Measurements from ENCODE around the gene SRSF4. TPM values are rescaled to one million over a fixed set of nuclear protein-coding genes. Genes with fewer than 3 reads are reported as not detected.

The SRSF4 gene
- total and polyA plus RNA-seq, 9 of the 15 experiments (the other 6 are each of a cell fraction or from before 2014, with no cell fraction given), result 15.9 to 132 (median 82.0) TPM

GRCh38 chr1:29124366-29125236 is 57.1 kb downstream of the SRSF4 start (continued):
- TF ChIP-seq MYC (IDR thresholded peaks at IDR 0.05; ENCODE audit: low read depth, low read length) (no peak), MYC (CRISPR knock-in tag; IDR thresholded peaks at IDR 0.05; ENCODE audit: borderline replicate concordance, low read depth) (0 out of 2 replicates have a peak, but pooled peaks have one; percentile 20), PHB (CRISPR knock-in tag; IDR thresholded peaks at IDR 0.05) (no peak), FOXA1 (IDR thresholded peaks at IDR 0.05; ENCODE audit: borderline replicate concordance) (no peak), E2F3 (CRISPR knock-in tag; IDR thresholded peaks at IDR 0.05) (0 out of 2 replicates have a peak, but pooled peaks have one; percentile 35), SLC30A9 (CRISPR knock-in tag; IDR thresholded peaks at IDR 0.05) (no peak), CSDE1 (IDR thresholded peaks at IDR 0.05) (no peak), STAT6 (CRISPR knock-in tag; IDR thresholded peaks at IDR 0.05) (no peak), ZNF444 (CRISPR knock-in tag; IDR thresholded peaks at IDR 0.05) (no peak), MAFK (IDR thresholded peaks at IDR 0.05; ENCODE audit: low read length) (no peak), PYGO2 (tag; IDR thresholded peaks at IDR 0.05) (no peak), E2F1 (CRISPR knock-in tag; IDR thresholded peaks at IDR 0.05) (no peak), ILF3 (IDR thresholded peaks at IDR 0.05; ENCODE audit: borderline replicate concordance) (no peak), POLR2H (tag; IDR thresholded peaks at IDR 0.05; ENCODE audit: low read depth) (no peak), ZC3H4 (CRISPR knock-in tag; IDR thresholded peaks at IDR 0.05; ENCODE audit: borderline replicate concordance) (no peak), ZNF395 (CRISPR knock-in tag; IDR thresholded peaks at IDR 0.05) (no peak), ZNF785 (CRISPR knock-in tag; IDR thresholded peaks at IDR 0.05) (no peak), RNF2 (IDR thresholded peaks at IDR 0.05) (no peak), MTA1 (IDR thresholded peaks at IDR 0.05; ENCODE audit: borderline replicate concordance) (no peak), HEY1 (CRISPR knock-in tag; IDR thresholded peaks at IDR 0.05; ENCODE audit: borderline replicate concordance) (no peak), FIP1L1 (IDR thresholded peaks at IDR 0.05; ENCODE audit: low read depth, low read length, poor library complexity, severe bottlenecking) (peak; percentile 63), NCOR1 (IDR thresholded peaks at IDR 0.05) (no peak), NR2C2 (CRISPR knock-in tag; IDR thresholded peaks at IDR 0.05) (no peak), NR2C2 (tag; IDR thresholded peaks at IDR 0.05) (no peak)

All from K562 (cell line).